Iris pigment epithelial cell (primary cell): ENCODE measurements around the gene TSTD2.
A peak's percentile ranks its signal among the peaks of the same experiment; 100 is the strongest.

Experiments used
- DNase-seq: peaks from one replicate; pipeline ENCODE4 v3.0.0-alpha.2; 2011; ENCODE audit warnings: low read depth

Gene TSTD2

DNA sequence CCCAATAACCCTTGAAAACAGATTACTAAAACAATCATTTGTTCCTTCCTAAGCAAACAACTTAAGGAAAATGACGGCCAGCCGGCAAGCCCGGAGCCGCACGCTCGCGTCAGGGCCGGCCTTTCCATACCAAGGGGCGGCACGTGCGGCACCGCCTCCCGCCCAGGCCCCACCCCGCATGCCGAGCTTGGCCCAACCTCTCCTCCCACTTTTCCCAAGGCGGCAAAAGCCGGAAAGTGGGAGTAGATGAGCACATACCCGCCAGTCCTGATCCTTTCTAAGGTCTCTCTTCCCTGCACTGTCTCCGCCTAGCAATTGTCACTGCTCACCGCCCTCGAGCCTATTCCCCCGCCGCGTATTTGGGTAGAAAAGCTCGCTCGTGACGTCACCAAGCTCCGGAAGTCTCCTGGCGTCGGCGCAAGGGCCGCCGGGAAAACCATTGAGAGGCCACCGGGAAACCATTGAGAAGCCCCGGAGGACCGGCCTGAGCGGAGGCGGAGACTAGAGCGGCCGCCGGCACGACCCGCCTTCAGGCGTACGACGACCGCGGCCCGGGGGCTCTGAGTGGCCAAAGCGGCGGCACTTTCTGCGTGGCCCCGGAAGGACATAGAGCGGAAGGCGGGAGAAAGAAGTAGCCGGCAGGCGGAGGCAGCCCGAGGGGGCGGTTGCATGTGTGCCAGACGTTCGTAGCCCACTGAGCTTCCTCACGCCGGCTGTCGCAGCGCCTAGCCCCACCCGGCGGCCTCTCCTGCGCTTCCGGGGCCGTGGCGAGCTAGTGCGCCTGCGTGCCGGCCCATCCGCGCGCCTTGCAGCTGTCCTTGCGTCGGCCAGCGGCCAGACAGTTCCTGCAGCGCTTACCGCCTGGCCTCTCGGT lies at the start of gene TSTD2, which contains the start of gene NCBP1:
Gene TSTD2 (minus strand): TSS at position 384 of the 874 bp plus-strand sequence. CDS start 5,806 bp downstream, outside the sequence.
Gene NCBP1 (plus strand): TSS at position 837 of the 874 bp plus-strand sequence. CDS start 61 bp downstream, outside the sequence.
- DNase-seq: peak; percentile 98

- no peak for DNase-seq
Observed at GRCh38 chr9:97682242-97682641, 49.1 kb upstream of the TSTD2 start.

GRCh38 chr9:97675655-97676054 lies 42.5 kb upstream of the TSTD2 start:
- no peak for DNase-seq

- DNase-seq: no peak
Observed at GRCh38 chr9:97673922-97674321, 40.8 kb upstream of the TSTD2 start.

- no peak for DNase-seq
Observed at GRCh38 chr9:97672403-97672802, 39.2 kb upstream of the TSTD2 start.

DNA sequence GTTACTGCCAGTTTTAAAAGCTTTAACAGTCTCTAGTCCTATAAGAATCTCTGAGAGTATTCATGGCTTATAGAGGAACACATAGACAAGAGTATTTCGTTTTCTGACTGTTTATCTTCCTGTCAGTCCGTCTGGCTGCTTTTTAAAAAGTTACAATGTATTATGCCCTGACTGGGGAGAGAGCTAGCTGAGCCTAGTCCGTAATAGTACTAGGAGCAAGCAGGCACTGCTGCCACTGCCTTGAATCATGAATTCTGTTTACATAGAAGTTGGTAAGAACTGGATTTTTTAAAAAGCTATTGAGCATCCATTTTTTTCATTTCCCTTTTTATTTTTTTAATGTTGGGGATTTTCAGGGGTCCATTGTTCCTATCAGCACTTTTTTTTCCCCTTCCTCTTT lies 37.4 kb upstream of the TSTD2 start:
- DNase-seq: no peak

DNA sequence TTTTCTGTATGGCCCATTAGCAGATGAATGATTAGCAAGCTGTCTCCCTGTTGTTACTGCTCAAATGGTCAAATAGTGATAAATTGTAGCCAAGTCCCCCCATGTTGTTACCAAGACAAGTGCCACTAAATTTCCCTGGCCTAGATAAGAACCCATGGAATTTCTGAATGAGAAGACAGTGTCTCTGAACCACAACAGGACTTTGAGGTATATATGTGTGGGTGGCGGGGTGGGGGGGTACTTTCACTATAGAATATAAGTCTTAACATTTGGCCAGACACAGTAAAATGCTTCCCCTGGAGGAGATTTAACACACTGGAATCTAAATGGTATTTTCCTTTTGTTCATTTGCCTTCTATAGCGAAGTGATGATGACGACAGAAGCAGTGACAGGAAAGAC lies 35.3 kb upstream of the TSTD2 start:
- no peak for DNase-seq

GRCh38 chr9:97666907-97667686 lies 33.9 kb upstream of the TSTD2 start:
- DNase-seq: no peak

DNA sequence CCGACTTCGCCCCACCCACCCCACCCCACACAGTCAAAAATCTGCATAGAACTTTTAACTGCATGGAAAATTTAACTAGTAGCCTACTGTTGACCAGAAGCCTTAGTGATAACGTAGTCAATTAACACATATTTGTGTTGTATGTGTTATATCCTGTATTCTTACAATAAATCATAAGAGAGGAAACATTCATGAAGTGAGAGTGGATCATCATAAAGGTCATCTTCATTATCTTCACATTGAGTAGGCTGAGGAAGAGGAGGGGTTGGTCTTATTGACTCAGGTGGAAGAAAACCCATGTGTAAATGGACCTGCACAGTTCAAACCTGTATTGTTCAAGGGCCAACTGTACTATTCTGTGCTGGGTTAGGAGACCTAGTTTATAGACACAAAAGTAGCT lies 32.6 kb upstream of the TSTD2 start:
- no peak for DNase-seq

DNA sequence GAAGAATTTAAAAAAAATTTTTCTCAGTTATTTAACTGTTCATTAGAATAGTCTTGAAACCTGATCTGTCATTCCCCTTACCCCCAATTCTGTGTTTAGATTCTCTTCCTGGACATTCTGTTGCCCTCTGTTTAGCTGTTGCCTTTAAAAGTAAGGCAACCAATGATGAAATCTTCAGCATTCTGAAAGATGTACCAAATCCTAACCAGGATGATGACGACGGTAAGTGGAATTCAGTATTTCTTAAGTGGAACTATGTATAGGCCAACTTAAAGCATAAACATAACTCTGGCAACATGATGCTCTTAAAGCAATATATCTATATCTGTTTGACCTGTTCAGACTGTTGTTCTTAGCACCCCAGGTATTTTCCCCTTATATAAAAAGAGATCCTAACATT lies 27.7 kb upstream of the TSTD2 start:
- DNase-seq: peak; percentile 91

DNA sequence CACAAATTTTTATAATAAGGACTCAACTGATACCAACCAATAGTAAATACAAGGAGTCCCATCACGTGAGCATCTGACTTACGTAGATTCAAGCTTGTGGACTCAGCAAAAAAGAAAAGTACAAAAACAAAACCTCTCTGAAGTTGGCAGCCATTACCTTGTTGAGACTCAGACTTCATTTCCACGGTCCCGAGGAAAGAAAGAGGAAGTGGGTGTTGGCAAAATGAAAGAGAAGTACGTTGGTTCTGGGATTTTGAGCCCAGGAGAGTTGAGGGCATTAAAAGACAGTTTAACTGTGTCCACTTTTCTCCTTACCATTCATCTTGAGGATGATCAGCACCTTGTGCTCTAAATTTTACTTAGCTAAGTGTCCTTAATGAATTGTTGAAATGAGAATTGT lies 27.2 kb upstream of the TSTD2 start:
- DNase-seq: no peak

DNA sequence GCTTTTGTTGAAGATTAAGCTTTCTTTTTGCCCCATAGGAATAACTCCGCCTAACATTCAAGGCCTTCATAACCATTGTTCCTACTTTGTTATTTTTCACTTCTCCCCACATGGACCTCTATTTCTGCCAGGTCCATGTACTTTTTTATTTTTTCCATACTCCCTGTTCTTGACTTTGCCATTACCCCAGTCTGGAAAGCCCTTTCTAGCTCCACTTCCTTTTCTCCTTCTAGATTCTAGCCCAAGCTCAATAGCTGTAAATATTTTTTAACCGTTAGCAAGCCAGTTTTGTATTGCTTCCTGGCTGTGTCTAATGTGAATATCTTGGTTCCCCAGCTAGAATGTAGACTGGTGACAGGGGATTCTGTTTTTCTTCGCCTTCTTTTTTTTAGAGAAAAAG lies 26.6 kb upstream of the TSTD2 start:
- no peak for DNase-seq

- no peak for DNase-seq
Observed at GRCh38 chr9:97658707-97659106, 25.5 kb upstream of the TSTD2 start.

- no peak for DNase-seq
Observed at GRCh38 chr9:97651646-97652045, 18.5 kb upstream of the TSTD2 start.

GRCh38 chr9:97647996-97648395 lies 14.8 kb upstream of the TSTD2 start:
- DNase-seq: no peak

- no peak for DNase-seq
Observed at GRCh38 chr9:97645720-97646119, 12.6 kb upstream of the TSTD2 start.

GRCh38 chr9:97640325-97640724 lies 7.2 kb upstream of the TSTD2 start:
- DNase-seq: peak; percentile 27

DNA sequence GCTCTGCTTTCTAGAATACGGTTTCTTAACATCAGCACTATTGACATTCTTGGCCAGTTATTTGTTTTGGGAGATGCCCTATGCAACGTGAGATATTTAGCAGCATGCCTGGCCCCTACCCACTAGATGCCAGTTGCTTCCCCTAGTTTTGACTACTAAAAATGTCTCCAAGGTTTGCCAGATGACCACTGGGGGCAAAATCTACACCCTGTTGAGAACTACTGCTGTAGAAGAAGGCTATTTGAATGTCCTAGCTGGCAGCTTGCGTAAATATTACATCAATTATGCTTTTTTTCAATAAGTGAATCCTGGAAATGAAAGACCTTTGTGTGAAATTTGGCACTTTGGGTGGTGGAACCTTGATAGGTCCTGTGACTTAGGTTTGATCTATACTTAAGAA lies 5.5 kb upstream of the TSTD2 start:
- no peak for DNase-seq

- DNase-seq: no peak
Observed at GRCh38 chr9:97636903-97637302, 3.7 kb upstream of the TSTD2 start.

GRCh38 chr9:97635026-97635425 lies 1.9 kb upstream of the TSTD2 start:
- DNase-seq: no peak

DNA sequence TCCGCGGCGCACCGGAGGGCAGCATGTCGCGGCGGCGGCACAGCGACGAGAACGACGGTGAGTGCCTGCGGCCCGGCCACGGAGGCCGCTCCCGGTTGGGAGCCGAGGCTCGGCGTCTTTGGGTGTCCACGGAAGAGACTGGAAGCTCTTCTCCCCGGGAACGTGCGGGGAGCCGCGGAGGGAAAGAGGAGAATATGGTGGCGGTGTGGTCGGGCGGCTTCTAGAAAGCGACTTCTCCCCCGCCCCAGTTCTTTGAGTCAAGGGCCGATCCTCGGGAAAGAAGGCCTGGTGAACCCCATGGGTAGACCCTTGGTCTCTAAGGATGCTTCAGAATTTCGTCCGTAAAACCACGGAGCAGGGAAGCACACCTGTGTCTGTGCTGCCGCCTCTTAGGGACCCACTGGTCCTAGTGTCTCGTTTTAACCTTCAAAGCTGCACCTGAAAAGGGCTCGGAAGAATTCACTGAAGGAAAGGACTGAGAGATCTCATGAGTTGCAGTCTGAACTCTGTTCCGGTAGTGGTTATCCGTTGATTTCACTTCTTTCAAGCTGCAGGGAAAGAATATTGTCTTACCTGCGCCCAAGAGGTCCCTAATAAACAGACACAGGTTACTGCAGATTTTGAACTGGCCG lies 807 bp upstream of the TSTD2 start:
- no peak for DNase-seq

DNA sequence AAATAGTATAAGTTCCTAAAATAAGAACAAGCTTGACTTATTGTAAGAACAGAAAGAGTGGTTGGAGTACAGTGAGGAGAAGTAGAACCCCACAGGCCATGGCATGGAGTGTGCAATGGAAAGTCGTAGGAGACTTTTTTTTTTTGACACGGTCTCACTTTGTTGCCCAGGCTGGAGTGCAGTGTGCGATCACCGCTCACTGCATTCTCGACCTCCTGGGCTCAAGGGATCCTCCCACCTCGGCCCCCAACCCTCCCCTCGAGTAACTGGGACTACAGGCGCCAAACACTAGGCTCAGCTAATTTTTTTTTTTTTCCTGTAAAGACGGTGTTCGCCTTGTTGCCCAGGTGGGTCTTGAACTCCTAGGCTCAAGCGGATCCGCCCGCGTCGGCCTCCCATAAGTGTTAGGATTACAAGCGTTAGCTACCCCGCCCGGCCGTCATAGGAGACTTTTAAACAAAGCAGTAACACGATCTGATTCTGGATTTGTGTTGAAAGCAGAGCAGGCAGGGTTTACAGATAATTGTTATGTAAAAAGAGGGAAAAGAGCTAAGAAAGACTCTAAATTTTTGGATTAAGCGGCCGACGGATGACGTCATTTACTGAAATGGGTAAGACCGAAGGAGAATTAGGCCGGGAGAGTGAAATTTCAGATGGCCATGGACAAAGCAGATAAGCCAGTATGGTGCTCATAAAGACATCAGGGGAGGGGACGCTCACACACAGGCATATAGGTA lies 752 bp downstream of the TSTD2 start:
- peak; percentile 80 for DNase-seq
